DND-41 (cell line): ENCODE measurements around the gene BTBD7.

ENCODE experiments used
- CTCF ChIP-seq: IDR thresholded peaks from 2 replicates; pipeline ENCODE4 v1.5.1; 2012; ENCODE audit warnings: borderline replicate concordance, low read length, moderate library complexity, mild to moderate bottlenecking; ENCODE audit not compliant: poor library complexity, severe bottlenecking; ENCODE audit errors: extremely low read depth
- EZH2 ChIP-seq: IDR thresholded peaks from 3 replicates; pipeline ENCODE4 v1.6.1; 2012; ENCODE audit warnings: borderline replicate concordance, low read depth, mild to moderate bottlenecking, moderate library complexity, low read length, inconsistent platforms; ENCODE audit not compliant: severe bottlenecking

- no peak for TF ChIP-seq CTCF
- TF ChIP-seq EZH2: no peak
These were observed 21.8 kb downstream of the BTBD7 start for GRCh38 chr14:93311082-93311481.
